AG10803 (cell line): Measurements from ENCODE around the gene CASP5.

ENCODE experiments used
- DNase-seq: peaks from one replicate; pipeline ENCODE4 v3.0.0; 2010; ENCODE audit warnings: low read depth
- H3K4me3 ChIP-seq: 2 replicates; pipeline ENCODE4 v1.5.1; 2011; ENCODE audit warnings: mild to moderate bottlenecking, low read length, control low read depth
- TF ChIP-seq, protein P1 (sequence below): conservative IDR thresholded peaks from 2 replicates; pipeline ENCODE4 v1.5.1; 2011; ENCODE audit warnings: mild to moderate bottlenecking, low read length, control low read depth, inconsistent platforms

Gene CASP5

DNA sequence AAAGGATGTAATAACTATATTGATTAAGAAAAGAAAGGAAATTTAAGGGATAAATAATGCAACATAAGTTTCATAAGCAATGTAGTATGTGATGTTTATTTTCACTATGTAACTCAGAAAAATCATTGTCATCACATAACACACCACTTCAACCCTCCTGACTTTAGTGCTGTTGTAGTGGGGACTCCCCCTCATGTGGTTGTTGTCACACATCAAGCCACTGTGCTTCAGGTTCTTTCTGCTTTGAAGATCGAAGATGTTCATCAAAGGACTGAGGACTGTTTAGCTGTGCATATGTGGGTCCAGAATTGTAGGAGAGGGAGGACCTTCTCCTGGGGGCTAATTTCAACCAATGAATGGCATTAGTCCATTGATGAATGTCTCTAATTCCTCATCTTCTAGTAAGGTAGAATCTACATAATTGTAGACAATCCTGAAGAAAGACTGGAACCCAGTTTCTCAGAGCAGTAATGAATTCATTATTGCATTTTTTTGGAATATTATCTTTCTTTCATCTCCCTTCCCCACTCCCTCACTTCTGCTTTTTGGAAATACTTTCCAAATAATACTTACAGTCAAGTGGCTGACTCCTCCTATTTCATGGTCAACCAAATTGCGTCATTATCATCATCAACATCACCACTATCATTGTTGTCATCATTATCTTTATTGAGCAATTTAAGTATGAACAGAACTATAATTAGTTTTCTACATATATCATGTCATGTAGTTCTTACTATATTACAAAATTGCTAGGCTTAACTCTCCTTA lies 31.9 kb upstream of the CASP5 start:
- no peak for DNase-seq
- TF ChIP-seq, protein P1, sequence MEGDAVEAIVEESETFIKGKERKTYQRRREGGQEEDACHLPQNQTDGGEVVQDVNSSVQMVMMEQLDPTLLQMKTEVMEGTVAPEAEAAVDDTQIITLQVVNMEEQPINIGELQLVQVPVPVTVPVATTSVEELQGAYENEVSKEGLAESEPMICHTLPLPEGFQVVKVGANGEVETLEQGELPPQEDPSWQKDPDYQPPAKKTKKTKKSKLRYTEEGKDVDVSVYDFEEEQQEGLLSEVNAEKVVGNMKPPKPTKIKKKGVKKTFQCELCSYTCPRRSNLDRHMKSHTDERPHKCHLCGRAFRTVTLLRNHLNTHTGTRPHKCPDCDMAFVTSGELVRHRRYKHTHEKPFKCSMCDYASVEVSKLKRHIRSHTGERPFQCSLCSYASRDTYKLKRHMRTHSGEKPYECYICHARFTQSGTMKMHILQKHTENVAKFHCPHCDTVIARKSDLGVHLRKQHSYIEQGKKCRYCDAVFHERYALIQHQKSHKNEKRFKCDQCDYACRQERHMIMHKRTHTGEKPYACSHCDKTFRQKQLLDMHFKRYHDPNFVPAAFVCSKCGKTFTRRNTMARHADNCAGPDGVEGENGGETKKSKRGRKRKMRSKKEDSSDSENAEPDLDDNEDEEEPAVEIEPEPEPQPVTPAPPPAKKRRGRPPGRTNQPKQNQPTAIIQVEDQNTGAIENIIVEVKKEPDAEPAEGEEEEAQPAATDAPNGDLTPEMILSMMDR, result no peak
- no peak overlapping the region for H3K4me3 ChIP-seq

DNA sequence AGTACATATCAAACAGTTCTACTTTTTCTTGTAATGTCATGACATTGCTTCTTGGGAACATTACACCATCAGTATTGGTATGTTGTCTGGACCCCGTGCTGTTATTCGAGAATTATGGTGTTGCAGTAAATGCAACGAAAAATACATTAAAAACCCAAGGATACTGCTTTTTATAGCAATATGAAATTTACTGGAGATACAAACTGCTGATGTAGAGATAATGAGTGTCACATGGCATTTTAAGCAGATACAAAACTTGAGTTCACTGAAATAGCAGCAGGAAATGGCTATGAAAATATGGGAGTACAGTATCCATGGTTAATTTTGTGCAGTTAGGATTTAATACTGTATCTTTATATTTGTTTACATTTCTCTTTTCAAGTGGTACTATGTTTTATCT lies 29.5 kb upstream of the CASP5 start:
- no peak overlapping the region for H3K4me3 ChIP-seq
- TF ChIP-seq, protein P1, result no peak
- no peak for DNase-seq

DNA sequence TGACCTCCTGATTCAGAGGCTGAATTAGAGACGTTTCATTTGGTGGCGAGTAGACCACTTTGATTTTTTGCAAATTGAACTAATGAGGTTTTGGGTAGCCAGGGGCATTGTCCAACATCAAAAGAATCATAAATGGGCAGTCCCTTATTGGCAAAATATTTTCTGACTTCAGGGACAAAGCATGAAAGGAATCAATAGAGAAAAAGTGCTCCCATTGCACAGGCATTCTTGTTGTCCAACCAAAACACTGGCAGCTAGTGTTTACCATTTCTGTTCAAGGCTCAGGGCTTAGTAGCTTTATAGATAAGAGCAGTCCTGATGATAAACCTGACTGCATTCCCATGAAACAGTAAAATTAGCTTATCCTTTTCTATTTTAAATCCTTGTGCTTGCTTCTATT lies 28.6 kb upstream of the CASP5 start:
- TF ChIP-seq, protein P1, result no peak
- H3K4me3 ChIP-seq, result no peak overlapping the region
- DNase-seq, result no peak

DNA sequence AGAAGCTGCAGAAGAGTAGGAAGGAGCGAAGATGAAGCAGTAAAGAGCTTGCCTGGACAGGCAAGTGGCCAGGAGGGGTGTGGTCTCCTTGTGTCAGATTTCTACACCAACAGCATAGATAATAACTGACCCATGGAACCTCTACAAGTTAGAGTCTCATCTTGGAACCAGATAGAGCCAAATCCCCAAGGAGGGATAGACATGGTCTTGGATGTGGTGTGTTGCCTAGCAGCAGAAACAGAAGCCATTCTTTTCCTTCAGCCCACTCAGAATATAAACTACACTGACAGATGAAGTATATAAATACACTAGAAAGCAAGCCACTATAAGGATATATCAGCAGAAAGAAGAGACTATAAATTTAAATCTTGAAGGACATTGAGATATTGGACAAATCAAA lies 26.5 kb upstream of the CASP5 start:
- TF ChIP-seq, protein P1, result no peak
- no peak for DNase-seq
- H3K4me3 ChIP-seq, result no peak overlapping the region

DNA sequence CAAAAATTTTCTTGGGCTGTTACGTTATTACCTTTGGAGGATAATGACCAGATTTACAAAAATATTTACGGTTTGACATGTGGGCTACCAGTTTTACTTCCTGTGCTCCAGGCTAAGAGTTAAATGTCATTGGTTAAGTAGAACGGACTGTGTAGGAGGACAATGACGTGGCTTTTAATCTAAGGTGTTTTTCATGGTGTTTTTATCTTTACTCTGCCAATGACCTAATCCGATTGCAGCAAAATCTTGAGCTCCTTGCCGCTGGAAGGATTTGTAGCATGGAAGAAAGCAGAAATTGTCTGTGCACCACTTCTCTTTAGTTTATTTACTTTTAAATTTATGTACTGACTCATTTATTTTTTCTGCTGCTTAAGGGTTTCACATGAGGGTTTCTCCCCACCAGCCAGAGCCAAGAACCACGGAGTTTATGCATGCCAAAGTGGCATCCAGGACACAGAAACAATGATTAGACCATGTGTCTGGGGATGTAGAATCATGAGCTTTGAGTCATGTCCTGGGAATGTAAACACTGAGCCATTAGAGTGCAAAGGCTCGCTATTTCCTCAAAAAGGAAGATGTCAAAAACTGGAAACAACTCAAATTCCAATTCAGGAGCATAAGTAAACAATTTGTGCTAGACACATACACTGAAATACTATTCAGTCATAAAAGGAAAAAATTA lies 24.1 kb upstream of the CASP5 start:
- TF ChIP-seq, protein P1, result no peak
- peak; percentile 99 for DNase-seq
- H3K4me3 ChIP-seq, result no peak overlapping the region

DNA sequence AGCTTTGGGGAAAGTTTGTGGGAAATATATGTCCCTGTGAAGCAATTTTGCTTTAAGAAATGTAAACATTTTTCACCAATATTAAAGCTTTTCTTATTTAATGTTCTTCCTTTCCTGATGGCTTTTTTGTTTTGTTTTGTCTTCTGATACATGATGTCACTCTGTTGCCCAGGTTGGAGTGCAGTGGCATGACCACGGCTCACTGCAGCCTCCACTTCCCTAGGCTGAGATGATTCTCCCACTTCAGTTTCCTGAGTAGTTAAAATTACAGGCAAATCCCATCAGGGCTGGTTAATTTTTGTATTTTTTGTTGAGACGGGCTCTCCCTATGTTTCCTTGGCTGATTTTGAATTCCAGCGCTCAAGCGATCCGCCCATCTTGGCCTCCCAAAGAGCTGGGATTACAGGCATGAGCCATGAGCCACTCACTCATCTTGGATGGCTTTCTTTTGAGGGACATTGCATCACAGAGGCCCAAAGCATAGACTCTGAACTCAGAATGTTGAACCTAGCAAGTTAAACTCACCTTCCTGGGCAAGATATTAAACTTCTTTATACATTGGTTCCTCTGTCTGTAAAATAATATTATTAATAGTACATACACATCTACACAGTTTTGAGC lies 22.8 kb upstream of the CASP5 start:
- TF ChIP-seq, protein P1, result no peak
- peak; percentile 49 for DNase-seq

DNA sequence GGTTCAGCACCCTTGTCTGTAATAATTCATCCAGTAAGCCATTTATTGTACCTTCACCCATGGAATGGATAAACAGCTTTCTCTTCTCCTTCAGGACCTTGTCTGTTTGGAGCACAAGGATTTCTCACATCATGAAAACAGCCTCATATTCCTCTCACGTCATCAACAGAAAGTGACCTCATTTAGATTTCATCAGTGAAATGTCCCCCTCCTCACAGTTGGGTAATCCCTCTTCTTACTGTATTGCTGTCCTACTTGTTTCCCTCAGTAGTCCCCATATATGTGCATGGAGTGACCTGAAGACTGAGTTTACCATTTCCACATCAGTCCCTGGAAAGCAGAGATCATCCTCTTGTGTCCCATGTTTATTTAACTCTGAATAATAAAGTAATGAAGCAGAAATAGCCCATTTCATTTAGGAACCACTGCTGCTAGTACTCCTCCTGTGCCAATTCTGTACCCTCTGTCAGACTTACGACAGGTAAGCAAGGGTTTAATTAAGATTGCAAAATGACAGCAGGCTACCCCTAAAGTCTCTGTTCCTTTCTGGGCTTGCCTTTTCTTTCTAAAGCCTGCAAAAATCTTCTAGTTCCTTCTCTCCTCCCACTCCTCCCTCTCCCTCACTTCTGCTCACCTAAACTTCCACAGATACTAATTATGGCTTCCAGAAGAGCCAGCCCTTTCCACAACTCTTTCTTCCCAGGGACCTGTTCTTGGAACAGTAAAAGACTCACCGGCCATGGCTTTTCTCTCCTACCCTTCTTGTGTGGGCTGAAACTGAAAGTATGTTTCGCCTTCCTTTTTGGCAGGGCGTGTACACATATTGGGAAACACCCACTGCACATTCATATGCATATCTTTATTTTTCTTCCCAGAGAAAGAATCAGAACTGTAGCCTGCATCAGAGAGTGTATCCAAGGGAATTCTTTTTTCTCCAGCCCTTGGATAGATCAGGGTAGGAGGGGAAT lies 21.9 kb upstream of the CASP5 start, which contains the start of gene CARD16:
CARD16 (minus strand) TSS at position 779 of the 968 bp plus-strand sequence; CDS start at position 741, 38 bp downstream.
- DNase-seq, result peak; percentile 66
- peak within 1 kb of the TSS; percentile 43 for H3K4me3 ChIP-seq

More for the DNA sequence above, 22.8 kb upstream of the CASP5 start:
- peak overlapping the region; percentile 43; the same call in 1 of the 2 replicates for H3K4me3 ChIP-seq
